ENCODE data around the gene GSTM4.
"Not testable (repeated sequence)": the region's sequence is repeated elsewhere in the genome, so short reads cannot be mapped to it uniquely, and the experiment has no call there.

Gene GSTM4

DNA sequence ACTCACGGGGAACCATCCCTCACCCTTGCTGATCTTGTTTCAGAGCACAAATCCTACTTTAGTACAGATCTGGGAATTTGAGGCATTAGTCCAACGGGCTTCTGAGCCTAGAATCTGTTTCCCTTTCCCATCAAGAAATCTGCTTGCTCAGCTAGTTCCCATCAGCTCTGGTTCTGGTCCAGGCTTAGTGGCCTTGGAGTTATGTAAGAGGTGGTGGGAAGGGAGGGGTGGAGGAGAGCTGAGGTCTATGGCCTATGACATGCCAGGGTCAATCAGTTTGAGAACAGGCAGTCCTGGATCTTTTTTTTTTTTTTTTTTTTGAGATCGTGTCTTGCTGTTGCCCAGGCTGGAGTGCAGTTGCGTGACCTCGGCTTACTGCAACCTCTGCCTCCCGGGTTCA, 35.9 kb downstream of the GSTM4 start:
- no peak for FAIRE-seq
- DNase-seq (ENCODE audit: insufficient read length, low spot score), result no peak

- not testable (repeated sequence) for FAIRE-seq; DNase-seq (ENCODE audit: insufficient read length, low spot score)
Measured at GRCh38 chr1:109694400-109694799, 38.5 kb downstream of the GSTM4 start.

DNA sequence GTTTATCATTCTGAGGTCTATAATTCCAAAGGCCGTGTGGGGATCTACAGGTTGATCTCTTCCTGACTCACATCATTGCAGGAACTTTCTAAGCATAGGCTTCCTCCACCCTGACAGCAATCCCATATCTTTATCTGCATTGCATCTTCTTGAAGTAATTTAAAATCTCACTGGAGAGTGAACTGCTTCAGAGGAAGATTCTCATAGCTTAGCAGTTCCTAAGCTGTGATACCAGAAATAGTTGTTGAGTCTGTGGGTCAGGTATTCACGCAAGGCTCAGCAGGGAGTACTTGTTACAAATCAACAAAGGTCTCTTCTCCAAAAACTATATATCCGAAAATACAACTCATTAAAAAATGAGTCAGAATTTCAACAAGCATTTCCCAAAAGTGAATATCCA, 39.2 kb downstream of the GSTM4 start:
- FAIRE-seq; DNase-seq (ENCODE audit: insufficient read length, low spot score): not testable (repeated sequence)

- no peak for DNase-seq (ENCODE audit: insufficient read length, low spot score)
- no peak for FAIRE-seq
Measured at GRCh38 chr1:109697066-109697465, 41.2 kb downstream of the GSTM4 start.

DNA sequence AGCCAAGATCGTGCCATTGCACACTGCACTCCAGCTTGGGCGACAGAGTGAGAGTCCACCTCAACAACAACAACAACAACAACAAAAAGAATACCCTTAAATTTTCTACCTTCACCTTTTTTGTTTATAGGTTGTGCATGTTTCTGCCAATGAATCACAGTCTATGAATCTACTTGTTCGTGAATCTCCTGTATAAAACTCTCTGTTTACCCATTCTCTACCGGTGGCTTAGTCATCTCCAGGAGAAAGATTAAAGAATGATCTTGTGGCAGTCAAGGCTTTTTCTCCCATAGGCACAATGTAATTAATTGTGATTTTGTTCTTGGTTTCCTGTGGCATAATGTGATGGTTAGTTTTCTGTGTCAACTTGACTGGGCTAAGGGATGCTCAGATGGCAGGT, 42.0 kb downstream of the GSTM4 start:
- not testable (repeated sequence) for DNase-seq (ENCODE audit: insufficient read length, low spot score); FAIRE-seq

DNA sequence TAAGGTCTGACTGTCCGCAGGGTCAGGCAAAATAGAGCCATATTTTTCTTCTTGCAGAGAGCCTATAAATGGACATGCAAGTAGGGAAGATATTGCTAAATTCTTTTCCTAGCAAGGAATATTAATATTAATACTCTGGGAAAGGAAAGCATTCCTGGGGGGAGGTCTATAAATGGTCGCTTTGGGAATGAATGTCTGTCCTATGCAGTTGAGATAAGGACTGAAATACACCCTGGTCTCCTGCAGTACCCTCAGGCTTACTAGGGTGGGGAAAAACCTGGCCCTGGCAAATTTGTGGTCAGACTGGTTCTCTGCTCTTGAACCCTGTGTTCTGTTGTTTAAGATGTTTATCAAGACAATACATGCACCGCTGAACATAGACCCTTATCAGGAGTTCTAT, 47.0 kb downstream of the GSTM4 start:
- DNase-seq (ENCODE audit: insufficient read length, low spot score); FAIRE-seq: not testable (repeated sequence)

DNA sequence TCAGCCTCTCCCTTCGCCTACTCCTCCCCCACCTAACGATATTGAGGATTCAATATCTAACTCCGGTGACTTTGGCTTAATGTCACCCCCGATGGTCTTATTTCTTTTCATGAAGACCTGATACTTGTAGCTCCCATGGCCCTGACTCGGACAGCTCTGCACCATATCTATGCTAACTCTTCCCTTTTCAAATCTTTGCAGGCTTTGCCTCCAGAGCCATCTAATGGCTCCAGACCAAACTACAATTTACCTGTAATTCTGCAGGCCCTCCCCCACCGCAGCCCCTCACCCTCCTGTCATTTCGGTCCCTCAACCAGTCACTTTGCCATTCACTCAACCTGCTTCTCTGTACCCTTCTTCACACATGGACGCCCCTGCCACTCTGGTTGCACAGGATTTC, 48.3 kb downstream of the GSTM4 start:
- no peak for FAIRE-seq
- DNase-seq (ENCODE audit: insufficient read length, low spot score), result no peak

- DNase-seq (ENCODE audit: insufficient read length, low spot score) (no peak), FAIRE-seq (no peak)
Measured at GRCh38 chr1:109705411-109705810, 49.5 kb downstream of the GSTM4 start.

DNA sequence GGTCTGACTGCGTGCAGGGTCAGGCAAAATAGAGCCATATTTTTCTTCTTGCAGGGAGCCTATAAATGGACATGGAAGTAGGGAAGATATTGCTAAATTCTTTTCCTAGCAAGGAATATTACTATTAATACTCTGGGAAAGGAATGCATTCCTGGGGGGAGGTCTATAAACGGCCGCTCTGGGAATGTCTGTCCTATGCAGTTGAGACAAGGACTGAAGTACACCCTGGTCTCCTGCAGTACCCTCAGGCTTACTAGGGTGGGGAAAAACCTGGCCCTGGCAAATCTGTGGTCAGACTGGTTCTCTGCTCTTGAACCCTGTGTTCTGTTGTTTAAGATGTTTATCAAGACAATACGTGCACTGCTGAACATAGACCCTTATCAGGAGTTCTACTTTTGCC, 53.0 kb downstream of the GSTM4 start:
- not testable (repeated sequence) for FAIRE-seq

DNA sequence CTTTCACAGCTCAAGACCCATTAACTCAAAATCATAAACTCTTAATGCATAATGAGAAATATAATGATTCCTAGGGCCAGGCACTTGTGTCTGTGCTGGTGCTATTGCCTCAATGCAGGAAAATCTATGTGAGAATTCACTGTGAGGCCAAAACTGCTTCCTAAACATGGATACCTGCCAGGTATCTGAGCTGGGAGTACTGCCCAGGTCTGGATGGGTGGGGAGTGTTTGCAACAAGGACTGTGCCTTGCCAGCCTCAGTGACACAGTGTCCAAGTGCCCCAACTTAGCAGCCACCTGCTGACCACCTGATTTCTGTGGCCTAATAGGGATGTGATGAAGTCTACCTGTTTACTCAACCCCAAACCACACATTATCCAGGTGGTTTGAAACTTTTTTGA, 53.9 kb downstream of the GSTM4 start:
- FAIRE-seq; DNase-seq (ENCODE audit: insufficient read length, low spot score): not testable (repeated sequence)

More for the DNA sequence above, 53.0 kb downstream of the GSTM4 start:
- not testable (repeated sequence) for DNase-seq (ENCODE audit: insufficient read length, low spot score)
